Fibroblast of lung (primary cell): ENCODE data around the gene DAZAP1.

Experiments used
- CTCF ChIP-seq, 2 donors: IDR thresholded peaks in 1 of 2; conservative IDR thresholded peaks in 1 of 2; 1 replicate in 1 of 2; 2 replicates in 1 of 2; pipeline ENCODE4 v1.5.1; 2011 to 2012; ENCODE audit warnings: low read length in 2 of 2, control low read depth in 1 of 2, inconsistent platforms in 1 of 2, low read depth in 1 of 2, mild to moderate bottlenecking in 1 of 2
- EZH2 ChIP-seq: IDR thresholded peaks from 2 replicates; pipeline ENCODE4 v1.5.1; 2012; ENCODE audit warnings: low read length, control low read depth, mild to moderate bottlenecking; ENCODE audit errors: missing control alignments

GRCh38 chr19:1425102-1425837 is 17.9 kb downstream of the DAZAP1 start:
- TF ChIP-seq CTCF (conservative IDR thresholded peaks at IDR 0.05 in 1 of 2, IDR thresholded peaks at IDR 0.05 in 1 of 2; ENCODE audit: low read depth in 1 of 2, low read length in 2 of 2) (no peak), EZH2 (no peak)
